ENCODE data around the gene CD300LD.

The CD300LD gene

DNA sequence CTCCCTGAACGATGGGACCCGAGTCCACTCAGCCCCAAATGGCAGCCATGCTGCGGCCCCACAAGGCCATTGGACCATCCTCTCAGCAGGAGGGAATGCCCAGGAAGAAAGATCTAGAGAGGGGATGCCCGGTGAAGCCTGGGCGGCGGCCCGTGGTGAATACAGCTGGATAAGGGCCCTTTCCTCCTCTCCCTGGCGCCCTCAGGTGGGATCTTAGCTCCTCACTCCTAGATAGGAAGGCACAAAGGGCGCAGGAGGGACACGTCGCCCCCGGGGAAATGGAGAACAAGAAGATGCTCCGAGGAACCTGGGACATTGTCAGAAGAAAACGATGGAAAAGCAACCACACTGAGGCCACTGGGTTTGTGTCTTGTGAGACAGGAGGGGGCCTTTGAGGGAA, 48.7 kb downstream of the CD300LD start:
- in situ Hi-C loops (cut with HindIII; ENCODE audit: low sequenced_read_pairs): no loop called here
- no peak overlapping the region for H3K4me3 ChIP-seq (ENCODE audit: low read depth, low read length)
- DNase-seq (ENCODE audit: low read depth, low spot score): no peak

GRCh38 chr17:74542727-74543383, 49.2 kb downstream of the CD300LD start:
- DNase-seq (ENCODE audit: low read depth, low spot score): no peak
- in situ Hi-C loops (cut with HindIII; ENCODE audit: low sequenced_read_pairs): no loop called here
- TF ChIP-seq, protein P1, sequence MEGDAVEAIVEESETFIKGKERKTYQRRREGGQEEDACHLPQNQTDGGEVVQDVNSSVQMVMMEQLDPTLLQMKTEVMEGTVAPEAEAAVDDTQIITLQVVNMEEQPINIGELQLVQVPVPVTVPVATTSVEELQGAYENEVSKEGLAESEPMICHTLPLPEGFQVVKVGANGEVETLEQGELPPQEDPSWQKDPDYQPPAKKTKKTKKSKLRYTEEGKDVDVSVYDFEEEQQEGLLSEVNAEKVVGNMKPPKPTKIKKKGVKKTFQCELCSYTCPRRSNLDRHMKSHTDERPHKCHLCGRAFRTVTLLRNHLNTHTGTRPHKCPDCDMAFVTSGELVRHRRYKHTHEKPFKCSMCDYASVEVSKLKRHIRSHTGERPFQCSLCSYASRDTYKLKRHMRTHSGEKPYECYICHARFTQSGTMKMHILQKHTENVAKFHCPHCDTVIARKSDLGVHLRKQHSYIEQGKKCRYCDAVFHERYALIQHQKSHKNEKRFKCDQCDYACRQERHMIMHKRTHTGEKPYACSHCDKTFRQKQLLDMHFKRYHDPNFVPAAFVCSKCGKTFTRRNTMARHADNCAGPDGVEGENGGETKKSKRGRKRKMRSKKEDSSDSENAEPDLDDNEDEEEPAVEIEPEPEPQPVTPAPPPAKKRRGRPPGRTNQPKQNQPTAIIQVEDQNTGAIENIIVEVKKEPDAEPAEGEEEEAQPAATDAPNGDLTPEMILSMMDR (IDR thresholded peaks at IDR 0.05; ENCODE audit: low read depth, low read length): no peak
- H3K4me3 ChIP-seq (ENCODE audit: low read depth, low read length): no peak overlapping the region

More for the DNA sequence above, 48.7 kb downstream of the CD300LD start:
- TF ChIP-seq, protein P1 (IDR thresholded peaks at IDR 0.05; ENCODE audit: low read depth, low read length): no peak

- H3K4me3 ChIP-seq (ENCODE audit: low read depth, low read length): no peak overlapping the region
- no peak for DNase-seq (ENCODE audit: low read depth, low spot score)
- TF ChIP-seq, protein P1 (IDR thresholded peaks at IDR 0.05; ENCODE audit: low read depth, low read length): no peak
- in situ Hi-C loops (cut with HindIII; ENCODE audit: low sequenced_read_pairs): no loop called here
These were observed 49.9 kb downstream of the CD300LD start for GRCh38 chr17:74542166-74542565.

DNA sequence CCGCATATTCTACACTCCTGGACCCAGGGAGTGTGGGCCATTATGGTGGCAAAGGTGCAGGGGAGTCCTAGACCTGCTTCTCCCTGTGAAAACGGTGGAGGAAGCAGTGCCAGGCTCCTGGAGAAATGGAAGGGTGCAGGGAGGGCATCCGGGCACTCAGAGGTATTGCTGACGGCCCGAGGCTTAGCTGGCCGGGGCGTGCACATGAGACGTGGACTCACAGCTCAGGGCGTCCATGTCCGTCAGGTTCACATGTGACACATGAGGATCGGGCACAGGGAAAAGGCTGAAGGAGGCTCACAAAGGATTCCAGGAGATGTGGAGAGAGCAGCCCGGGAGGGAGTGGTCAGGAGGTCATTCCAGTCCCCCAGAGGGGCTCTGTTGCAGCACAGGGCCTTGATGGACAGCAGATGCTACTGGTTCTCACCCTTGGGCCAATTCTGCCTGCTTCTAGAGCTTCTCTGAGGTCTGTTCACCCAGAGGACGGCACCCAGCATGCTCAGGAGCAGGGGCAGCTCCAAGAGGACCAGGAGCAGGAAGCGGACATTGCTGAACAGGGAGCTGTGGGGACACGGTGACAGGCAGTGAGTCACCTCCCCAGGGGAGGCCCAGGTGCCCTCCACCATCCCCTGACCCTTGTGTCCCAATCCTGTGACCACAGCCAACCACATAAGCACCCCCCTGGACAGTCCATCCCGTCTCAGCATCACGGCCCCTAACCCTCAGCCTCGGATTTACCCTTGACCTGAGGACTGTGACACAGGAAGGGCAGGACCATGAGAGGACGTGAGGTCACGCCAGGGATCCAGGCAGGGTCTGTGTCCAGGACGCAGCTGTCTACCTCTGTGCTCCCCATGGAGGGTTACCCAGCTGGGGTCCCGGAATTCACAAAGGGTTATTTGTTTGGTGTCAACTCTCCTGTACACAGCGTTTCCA, 50.6 kb downstream of the CD300LD start:
- TF ChIP-seq, protein P1 (IDR thresholded peaks at IDR 0.05; ENCODE audit: low read depth, low read length): no peak
- no peak overlapping the region for H3K4me3 ChIP-seq (ENCODE audit: low read depth, low read length)
- DNase-seq (ENCODE audit: low read depth, low spot score): no peak
- in situ Hi-C loops (cut with HindIII; ENCODE audit: low sequenced_read_pairs): no loop called here

- DNase-seq (ENCODE audit: low read depth, low spot score): no peak
- in situ Hi-C loops (cut with HindIII; ENCODE audit: low sequenced_read_pairs): no loop called here
- TF ChIP-seq, protein P1 (IDR thresholded peaks at IDR 0.05; ENCODE audit: low read depth, low read length): no peak
- H3K4me3 ChIP-seq (ENCODE audit: low read depth, low read length): no peak overlapping the region
These were observed 52.7 kb downstream of the CD300LD start for GRCh38 chr17:74539281-74539820.

GRCh38 chr17:74536890-74537289, 55.2 kb downstream of the CD300LD start:
- DNase-seq (ENCODE audit: low read depth, low spot score): no peak
- in situ Hi-C loops (cut with HindIII; ENCODE audit: low sequenced_read_pairs): no loop called here
- H3K4me3 ChIP-seq (ENCODE audit: low read depth, low read length): no peak overlapping the region
- TF ChIP-seq, protein P1 (IDR thresholded peaks at IDR 0.05; ENCODE audit: low read depth, low read length): no peak
